ENCODE measurements around the gene CHIT1. TPM values are rescaled to one million over a fixed set of nuclear protein-coding genes. Genes with fewer than 3 reads are reported as not detected.

Gene CHIT1
- total and polyA plus RNA-seq, 3 experiments from 2014 or later = 0.07 TPM; not detected in 2

Other genes starting within 250 kb of the CHIT1 start
- gene TMEM183A, start 222.3 kb downstream of the CHIT1 start, total RNA-seq = 10 to 100 TPM; 76.9 to 77.2 TPM
- gene TMEM183A, start 222.3 kb downstream of the CHIT1 start, polyA plus RNA-seq = 55.4 TPM
- 1 to 10 TPM; 1.2 to 1.5 TPM for gene PPFIA4, start 203.2 kb downstream of the CHIT1 start, total RNA-seq
- not detected for gene PPFIA4, start 203.2 kb downstream of the CHIT1 start, polyA plus RNA-seq
- not detected for gene MYOG, start 143.7 kb downstream of the CHIT1 start, total RNA-seq
- gene MYOG, start 143.7 kb downstream of the CHIT1 start, polyA plus RNA-seq = not detected
- not detected for gene ADORA1, start 101.9 kb downstream of the CHIT1 start, total RNA-seq
- not detected for gene ADORA1, start 101.9 kb downstream of the CHIT1 start, polyA plus RNA-seq
- gene MYBPH, start 53.8 kb downstream of the CHIT1 start, total RNA-seq = not detected
- gene MYBPH, start 53.8 kb downstream of the CHIT1 start, polyA plus RNA-seq = not detected
- not detected for gene CHI3L1, start 43.0 kb downstream of the CHIT1 start, total RNA-seq
- gene CHI3L1, start 43.0 kb downstream of the CHIT1 start, polyA plus RNA-seq = not detected
- gene BTG2, start 75.8 kb upstream of the CHIT1 start, total RNA-seq = 100 to 1,000 TPM in 1 of 2 experiments, 10 to 100 TPM in 1; 97.8 to 102 TPM
- 138 TPM for gene BTG2, start 75.8 kb upstream of the CHIT1 start, polyA plus RNA-seq
- 1 to 10 TPM in 1 of 2 experiments, under 1 TPM in 1; 0.51 to 1.2 TPM for gene FMOD, start 121.4 kb upstream of the CHIT1 start, total RNA-seq
- gene FMOD, start 121.4 kb upstream of the CHIT1 start, polyA plus RNA-seq = not detected
- not detected for gene PRELP, start 246.1 kb upstream of the CHIT1 start, total RNA-seq
- gene PRELP, start 246.1 kb upstream of the CHIT1 start, polyA plus RNA-seq = not detected

Measured in CD8-positive, alpha-beta memory T cell (primary cell).